ENCODE results near the gene PPP1R13L.

DNA sequence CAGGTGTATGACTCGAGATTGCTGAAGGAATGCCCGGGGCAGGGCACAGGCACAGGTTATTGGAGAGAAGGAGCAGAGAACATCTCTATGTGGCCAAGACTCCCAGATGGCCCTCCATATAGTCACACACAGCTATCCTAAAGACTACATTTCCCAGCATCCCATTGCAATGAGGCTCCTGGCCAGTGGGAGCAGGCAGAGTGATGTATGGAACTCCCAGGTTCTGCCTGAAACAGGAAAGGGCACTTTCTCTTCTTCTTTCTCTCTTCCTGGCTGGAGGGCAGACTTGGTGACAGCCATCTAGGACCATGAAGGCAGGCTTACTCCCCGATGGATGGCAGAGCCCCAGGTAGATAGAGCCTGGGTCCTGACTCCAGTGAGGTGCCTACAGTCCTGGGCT is 13.5 kb downstream of the PPP1R13L start:
- TF ChIP-seq, protein P1, sequence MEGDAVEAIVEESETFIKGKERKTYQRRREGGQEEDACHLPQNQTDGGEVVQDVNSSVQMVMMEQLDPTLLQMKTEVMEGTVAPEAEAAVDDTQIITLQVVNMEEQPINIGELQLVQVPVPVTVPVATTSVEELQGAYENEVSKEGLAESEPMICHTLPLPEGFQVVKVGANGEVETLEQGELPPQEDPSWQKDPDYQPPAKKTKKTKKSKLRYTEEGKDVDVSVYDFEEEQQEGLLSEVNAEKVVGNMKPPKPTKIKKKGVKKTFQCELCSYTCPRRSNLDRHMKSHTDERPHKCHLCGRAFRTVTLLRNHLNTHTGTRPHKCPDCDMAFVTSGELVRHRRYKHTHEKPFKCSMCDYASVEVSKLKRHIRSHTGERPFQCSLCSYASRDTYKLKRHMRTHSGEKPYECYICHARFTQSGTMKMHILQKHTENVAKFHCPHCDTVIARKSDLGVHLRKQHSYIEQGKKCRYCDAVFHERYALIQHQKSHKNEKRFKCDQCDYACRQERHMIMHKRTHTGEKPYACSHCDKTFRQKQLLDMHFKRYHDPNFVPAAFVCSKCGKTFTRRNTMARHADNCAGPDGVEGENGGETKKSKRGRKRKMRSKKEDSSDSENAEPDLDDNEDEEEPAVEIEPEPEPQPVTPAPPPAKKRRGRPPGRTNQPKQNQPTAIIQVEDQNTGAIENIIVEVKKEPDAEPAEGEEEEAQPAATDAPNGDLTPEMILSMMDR (IDR thresholded peaks at IDR 0.05) = no peak
- TF ChIP-seq ZFX (IDR thresholded peaks at IDR 0.05; ENCODE audit: borderline replicate concordance) = no peak

Measured in 22Rv1 (cell line).